ENCODE results near the gene NTHL1. TPM values are rescaled to one million over a fixed set of nuclear protein-coding genes. Genes with fewer than 3 reads are reported as not detected.

The NTHL1 gene
- total and polyA plus RNA-seq, 2 of the 13 experiments (the other 11 are each of a cell fraction or from before 2014, with no cell fraction given): 47.5 to 64.9 TPM

DNA sequence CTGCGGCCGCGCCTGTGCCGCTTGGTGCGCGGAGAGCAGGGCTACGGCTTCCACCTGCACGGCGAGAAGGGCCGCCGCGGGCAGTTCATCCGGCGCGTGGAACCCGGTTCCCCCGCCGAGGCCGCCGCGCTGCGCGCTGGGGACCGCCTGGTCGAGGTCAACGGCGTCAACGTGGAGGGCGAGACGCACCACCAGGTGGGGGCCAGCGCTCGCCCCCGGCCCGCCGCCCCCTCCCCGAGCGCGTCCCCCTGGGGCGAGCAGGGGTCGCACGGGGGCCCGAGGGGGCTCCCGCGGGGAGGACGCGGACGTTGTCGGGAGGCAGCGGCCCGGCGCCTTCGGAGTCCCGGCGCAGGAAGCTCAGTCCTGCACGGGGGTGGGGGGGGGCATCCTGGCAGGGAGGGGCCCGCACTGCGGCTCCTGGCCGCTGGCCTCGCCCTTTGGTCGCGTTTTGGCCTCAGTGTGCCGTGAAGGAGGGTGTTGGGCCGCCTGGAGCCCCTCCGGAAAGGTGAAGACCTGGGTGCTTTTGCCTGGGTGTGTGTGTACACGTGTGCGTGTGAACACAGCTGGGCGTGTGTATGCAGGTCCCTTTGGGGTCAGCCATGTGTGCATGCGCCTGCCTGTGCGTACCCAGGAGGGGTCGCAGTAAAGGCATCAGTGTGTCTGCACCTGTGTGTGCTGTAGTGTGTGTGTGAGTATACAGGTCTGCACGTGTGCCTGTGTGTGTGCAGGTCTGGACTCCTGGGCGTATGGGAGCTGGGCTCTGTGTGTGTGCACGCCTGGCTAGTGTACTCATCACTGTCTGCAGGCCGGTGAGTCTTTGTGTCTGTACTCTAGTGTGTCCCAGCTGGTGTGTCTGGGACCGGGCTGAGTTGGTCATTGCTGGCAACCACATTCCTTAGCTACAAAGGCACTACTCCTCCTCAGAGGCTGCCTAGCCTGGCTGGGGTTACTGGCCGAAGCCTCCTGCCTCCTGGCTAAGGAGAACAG, 20.3 kb downstream of the NTHL1 start (continued):
- no peak for TF ChIP-seq ZNF614 (CRISPR knock-in tag; IDR thresholded peaks at IDR 0.05; ENCODE audit: borderline replicate concordance)
- TF ChIP-seq, protein P1, sequence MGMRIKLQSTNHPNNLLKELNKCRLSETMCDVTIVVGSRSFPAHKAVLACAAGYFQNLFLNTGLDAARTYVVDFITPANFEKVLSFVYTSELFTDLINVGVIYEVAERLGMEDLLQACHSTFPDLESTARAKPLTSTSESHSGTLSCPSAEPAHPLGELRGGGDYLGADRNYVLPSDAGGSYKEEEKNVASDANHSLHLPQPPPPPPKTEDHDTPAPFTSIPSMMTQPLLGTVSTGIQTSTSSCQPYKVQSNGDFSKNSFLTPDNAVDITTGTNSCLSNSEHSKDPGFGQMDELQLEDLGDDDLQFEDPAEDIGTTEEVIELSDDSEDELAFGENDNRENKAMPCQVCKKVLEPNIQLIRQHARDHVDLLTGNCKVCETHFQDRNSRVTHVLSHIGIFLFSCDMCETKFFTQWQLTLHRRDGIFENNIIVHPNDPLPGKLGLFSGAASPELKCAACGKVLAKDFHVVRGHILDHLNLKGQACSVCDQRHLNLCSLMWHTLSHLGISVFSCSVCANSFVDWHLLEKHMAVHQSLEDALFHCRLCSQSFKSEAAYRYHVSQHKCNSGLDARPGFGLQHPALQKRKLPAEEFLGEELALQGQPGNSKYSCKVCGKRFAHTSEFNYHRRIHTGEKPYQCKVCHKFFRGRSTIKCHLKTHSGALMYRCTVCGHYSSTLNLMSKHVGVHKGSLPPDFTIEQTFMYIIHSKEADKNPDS (CRISPR knock-in tag; IDR thresholded peaks at IDR 0.05): no peak
- peak; percentile 16; the same call in 1 of the 2 replicates for TF ChIP-seq ZNF790 (CRISPR knock-in tag; IDR thresholded peaks at IDR 0.05; ENCODE audit: borderline replicate concordance)
- TF ChIP-seq, protein P2, sequence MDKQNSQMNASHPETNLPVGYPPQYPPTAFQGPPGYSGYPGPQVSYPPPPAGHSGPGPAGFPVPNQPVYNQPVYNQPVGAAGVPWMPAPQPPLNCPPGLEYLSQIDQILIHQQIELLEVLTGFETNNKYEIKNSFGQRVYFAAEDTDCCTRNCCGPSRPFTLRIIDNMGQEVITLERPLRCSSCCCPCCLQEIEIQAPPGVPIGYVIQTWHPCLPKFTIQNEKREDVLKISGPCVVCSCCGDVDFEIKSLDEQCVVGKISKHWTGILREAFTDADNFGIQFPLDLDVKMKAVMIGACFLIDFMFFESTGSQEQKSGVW (CRISPR knock-in tag; IDR thresholded peaks at IDR 0.05; ENCODE audit: borderline replicate concordance): no peak
- TF ChIP-seq U2AF2 (IDR thresholded peaks at IDR 0.05; ENCODE audit: low read depth, low read length): no peak
- TF ChIP-seq, protein P3, sequence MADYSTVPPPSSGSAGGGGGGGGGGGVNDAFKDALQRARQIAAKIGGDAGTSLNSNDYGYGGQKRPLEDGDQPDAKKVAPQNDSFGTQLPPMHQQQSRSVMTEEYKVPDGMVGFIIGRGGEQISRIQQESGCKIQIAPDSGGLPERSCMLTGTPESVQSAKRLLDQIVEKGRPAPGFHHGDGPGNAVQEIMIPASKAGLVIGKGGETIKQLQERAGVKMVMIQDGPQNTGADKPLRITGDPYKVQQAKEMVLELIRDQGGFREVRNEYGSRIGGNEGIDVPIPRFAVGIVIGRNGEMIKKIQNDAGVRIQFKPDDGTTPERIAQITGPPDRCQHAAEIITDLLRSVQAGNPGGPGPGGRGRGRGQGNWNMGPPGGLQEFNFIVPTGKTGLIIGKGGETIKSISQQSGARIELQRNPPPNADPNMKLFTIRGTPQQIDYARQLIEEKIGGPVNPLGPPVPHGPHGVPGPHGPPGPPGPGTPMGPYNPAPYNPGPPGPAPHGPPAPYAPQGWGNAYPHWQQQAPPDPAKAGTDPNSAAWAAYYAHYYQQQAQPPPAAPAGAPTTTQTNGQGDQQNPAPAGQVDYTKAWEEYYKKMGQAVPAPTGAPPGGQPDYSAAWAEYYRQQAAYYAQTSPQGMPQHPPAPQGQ (CRISPR knock-in tag; IDR thresholded peaks at IDR 0.05; ENCODE audit: borderline replicate concordance): no peak
- TF ChIP-seq FOXA3 (CRISPR knock-in tag; IDR thresholded peaks at IDR 0.05): 0 out of 2 replicates have a peak, but pooled peaks have one; percentile 21
- no peak for TF ChIP-seq ZNF737 (CRISPR knock-in tag; IDR thresholded peaks at IDR 0.05; ENCODE audit: borderline replicate concordance)
- TF ChIP-seq, protein P4, sequence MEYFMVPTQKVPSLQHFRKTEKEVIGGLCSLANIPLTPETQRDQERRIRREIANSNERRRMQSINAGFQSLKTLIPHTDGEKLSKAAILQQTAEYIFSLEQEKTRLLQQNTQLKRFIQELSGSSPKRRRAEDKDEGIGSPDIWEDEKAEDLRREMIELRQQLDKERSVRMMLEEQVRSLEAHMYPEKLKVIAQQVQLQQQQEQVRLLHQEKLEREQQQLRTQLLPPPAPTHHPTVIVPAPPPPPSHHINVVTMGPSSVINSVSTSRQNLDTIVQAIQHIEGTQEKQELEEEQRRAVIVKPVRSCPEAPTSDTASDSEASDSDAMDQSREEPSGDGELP (IDR thresholded peaks at IDR 0.05; ENCODE audit: borderline replicate concordance, low read depth): peak; percentile 81
- TF ChIP-seq ZIK1 (CRISPR knock-in tag; IDR thresholded peaks at IDR 0.05; ENCODE audit: borderline replicate concordance, low read depth): no peak
- TF ChIP-seq HCFC1 (IDR thresholded peaks at IDR 0.05; ENCODE audit: low read depth, low read length): no peak
- TF ChIP-seq, protein P5, sequence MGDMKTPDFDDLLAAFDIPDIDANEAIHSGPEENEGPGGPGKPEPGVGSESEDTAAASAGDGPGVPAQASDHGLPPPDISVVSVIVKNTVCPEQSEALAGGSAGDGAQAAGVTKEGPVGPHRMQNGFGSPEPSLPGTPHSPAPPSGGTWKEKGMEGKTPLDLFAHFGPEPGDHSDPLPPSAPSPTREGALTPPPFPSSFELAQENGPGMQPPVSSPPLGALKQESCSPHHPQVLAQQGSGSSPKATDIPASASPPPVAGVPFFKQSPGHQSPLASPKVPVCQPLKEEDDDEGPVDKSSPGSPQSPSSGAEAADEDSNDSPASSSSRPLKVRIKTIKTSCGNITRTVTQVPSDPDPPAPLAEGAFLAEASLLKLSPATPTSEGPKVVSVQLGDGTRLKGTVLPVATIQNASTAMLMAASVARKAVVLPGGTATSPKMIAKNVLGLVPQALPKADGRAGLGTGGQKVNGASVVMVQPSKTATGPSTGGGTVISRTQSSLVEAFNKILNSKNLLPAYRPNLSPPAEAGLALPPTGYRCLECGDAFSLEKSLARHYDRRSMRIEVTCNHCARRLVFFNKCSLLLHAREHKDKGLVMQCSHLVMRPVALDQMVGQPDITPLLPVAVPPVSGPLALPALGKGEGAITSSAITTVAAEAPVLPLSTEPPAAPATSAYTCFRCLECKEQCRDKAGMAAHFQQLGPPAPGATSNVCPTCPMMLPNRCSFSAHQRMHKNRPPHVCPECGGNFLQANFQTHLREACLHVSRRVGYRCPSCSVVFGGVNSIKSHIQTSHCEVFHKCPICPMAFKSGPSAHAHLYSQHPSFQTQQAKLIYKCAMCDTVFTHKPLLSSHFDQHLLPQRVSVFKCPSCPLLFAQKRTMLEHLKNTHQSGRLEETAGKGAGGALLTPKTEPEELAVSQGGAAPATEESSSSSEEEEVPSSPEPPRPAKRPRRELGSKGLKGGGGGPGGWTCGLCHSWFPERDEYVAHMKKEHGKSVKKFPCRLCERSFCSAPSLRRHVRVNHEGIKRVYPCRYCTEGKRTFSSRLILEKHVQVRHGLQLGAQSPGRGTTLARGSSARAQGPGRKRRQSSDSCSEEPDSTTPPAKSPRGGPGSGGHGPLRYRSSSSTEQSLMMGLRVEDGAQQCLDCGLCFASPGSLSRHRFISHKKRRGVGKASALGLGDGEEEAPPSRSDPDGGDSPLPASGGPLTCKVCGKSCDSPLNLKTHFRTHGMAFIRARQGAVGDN (CRISPR knock-in tag; IDR thresholded peaks at IDR 0.05): peak; percentile 74
